Skeletal muscle satellite cell (primary cell): ENCODE results near the gene ERC1.

ENCODE experiments used
- H3K27me3 ChIP-seq: 2 replicates; pipeline ENCODE4 v1.7.0; 2013; ENCODE audit warnings: low read length; ENCODE audit not compliant: control insufficient read depth, insufficient read depth
- H3K36me3 ChIP-seq: 2 replicates; pipeline ENCODE4 v1.7.0; 2013; ENCODE audit warnings: mild to moderate bottlenecking, control low read depth, low read length; ENCODE audit not compliant: insufficient read depth
- H3K4me1 ChIP-seq: 2 replicates; pipeline ENCODE4 v1.7.0; 2013; ENCODE audit warnings: low read length; ENCODE audit not compliant: control insufficient read depth, insufficient read depth
- H3K4me2 ChIP-seq: 2 replicates; pipeline ENCODE4 v1.7.0; 2013; ENCODE audit warnings: mild to moderate bottlenecking, low read length
- H3K4me3 ChIP-seq: 2 replicates; pipeline ENCODE4 v1.7.0; 2013; ENCODE audit warnings: low read length
- H3K9ac ChIP-seq: 2 replicates; pipeline ENCODE4 v1.7.0; 2013; ENCODE audit warnings: mild to moderate bottlenecking, low read depth, low read length, moderate library complexity
- H3K9me3 ChIP-seq: replicated peaks from 2 replicates; pipeline ENCODE4 v1.7.0; 2013; ENCODE audit warnings: mild to moderate bottlenecking, control low read depth, low read length

ERC1 gene

GRCh38 chr12:1465990-1466389 lies 475.0 kb downstream of the ERC1 start:
- peaks cover 4% of the 10 kb centered on the region for H3K36me3 ChIP-seq
- H3K4me3 ChIP-seq, result no peak overlapping the region
- no peaks in the 10 kb centered on the region for H3K27me3 ChIP-seq
- H3K9me3 ChIP-seq, result no peaks in the 10 kb centered on the region
- H3K4me1 ChIP-seq, result peaks cover 32% of the 10 kb centered on the region
- no peak overlapping the region for H3K4me2 ChIP-seq
- H3K9ac ChIP-seq, result no peak overlapping the region

DNA sequence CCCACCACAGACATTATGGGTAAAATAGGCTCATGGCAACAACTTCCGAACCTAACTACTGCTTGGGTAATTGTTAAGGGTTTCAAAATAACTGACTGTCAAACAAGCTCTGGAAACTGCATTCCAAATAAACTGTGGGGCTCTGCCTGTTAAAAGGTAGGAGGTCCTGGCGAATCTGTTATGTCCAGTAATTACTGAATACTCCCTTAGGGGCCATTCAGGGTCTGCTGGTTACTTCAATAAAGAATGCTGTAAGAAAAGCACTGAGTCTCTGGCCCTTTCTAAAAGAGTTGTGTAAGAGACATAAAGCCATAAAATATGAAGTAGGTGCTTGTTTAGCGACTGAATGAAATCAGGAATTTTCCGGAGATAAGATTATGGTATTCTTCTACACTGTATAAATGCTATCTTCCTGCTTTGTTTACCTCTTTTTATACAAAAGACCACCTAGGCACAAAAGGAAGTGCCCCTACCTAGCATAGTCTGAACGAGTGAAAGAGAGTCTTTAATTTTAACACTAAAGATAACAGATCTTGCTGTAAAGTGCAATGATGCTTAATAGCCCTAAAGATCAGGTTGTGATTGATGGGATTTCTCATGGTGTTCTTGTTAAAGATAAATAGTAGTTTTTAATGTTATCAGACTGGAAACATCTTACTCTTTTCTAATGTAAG lies 475.6 kb downstream of the ERC1 start:
- Histone ChIP-seq H3K4me1 (peaks cover 38% of the 10 kb centered on the region), H3K27me3 (no peaks in the 10 kb centered on the region), H3K9me3 (no peaks in the 10 kb centered on the region), H3K4me2 (no peak overlapping the region), H3K36me3 (peaks cover 4% of the 10 kb centered on the region), H3K4me3 (no peak overlapping the region), H3K9ac (no peak overlapping the region)

GRCh38 chr12:1467710-1468109 lies 476.7 kb downstream of the ERC1 start:
- Histone ChIP-seq H3K9me3 (no peaks in the 10 kb centered on the region), H3K4me1 (peaks cover 49% of the 10 kb centered on the region), H3K4me3 (no peak overlapping the region), H3K9ac (no peak overlapping the region), H3K27me3 (no peaks in the 10 kb centered on the region), H3K4me2 (no peak overlapping the region), H3K36me3 (peaks cover 4% of the 10 kb centered on the region)

- no peak overlapping the region for H3K9ac ChIP-seq
- H3K27me3 ChIP-seq, result no peaks in the 10 kb centered on the region
- peaks cover 50% of the 10 kb centered on the region for H3K4me1 ChIP-seq
- H3K4me2 ChIP-seq, result no peak overlapping the region
- H3K9me3 ChIP-seq, result no peaks in the 10 kb centered on the region
- no peak overlapping the region for H3K4me3 ChIP-seq
- H3K36me3 ChIP-seq, result peaks cover 4% of the 10 kb centered on the region
Observed at GRCh38 chr12:1469070-1469469, 478.0 kb downstream of the ERC1 start.

DNA sequence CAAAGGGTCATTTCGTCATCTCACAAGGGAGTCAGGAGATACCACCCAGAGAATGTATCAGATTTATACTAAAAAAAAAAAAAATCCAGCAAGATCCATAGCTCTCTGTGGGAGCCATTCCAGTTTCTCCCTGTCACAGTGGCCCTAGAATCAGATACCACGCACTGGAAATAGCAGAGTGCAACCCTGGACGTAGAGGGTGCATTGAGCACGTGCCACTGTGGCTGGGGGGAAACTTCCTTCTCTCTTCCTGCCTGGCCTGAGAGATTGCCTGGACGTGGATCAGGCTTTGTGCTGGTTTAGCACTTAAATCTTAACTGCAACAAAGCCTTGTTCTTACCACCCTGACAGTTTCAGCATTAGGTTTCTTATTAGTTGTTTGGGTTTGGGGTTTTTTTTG lies 479.0 kb downstream of the ERC1 start:
- H3K9me3 ChIP-seq, result no peaks in the 10 kb centered on the region
- peaks cover 57% of the 10 kb centered on the region for H3K4me1 ChIP-seq
- no peak overlapping the region for H3K4me2 ChIP-seq
- no peak overlapping the region for H3K4me3 ChIP-seq
- H3K36me3 ChIP-seq, result peaks cover 4% of the 10 kb centered on the region
- H3K9ac ChIP-seq, result no peak overlapping the region
- no peaks in the 10 kb centered on the region for H3K27me3 ChIP-seq

DNA sequence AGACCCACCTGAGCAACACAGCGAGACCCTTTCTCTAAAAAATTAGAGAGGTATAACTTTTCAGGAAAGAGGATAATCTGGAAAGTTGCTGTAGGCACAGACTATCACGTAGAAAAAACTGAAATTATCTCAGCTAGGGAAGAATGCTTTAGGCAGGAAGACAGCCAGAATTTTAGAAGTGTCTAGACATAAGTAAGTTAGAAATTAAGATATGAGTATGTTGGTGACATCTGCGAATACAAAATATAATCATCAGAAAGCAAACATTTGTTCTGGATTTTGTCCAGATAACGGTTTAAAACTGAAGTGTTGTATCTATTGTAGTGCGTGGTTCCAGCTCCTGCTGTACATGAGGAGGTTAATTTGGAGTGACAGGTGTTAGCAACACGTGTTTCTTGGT lies 480.2 kb downstream of the ERC1 start:
- Histone ChIP-seq H3K4me1 (peaks cover 68% of the 10 kb centered on the region), H3K36me3 (no peaks in the 10 kb centered on the region), H3K4me2 (no peak overlapping the region), H3K9ac (no peak overlapping the region), H3K4me3 (no peak overlapping the region), H3K9me3 (no peaks in the 10 kb centered on the region), H3K27me3 (no peaks in the 10 kb centered on the region)

- Histone ChIP-seq H3K27me3 (no peaks in the 10 kb centered on the region), H3K36me3 (no peaks in the 10 kb centered on the region), H3K4me1 (peaks cover 72% of the 10 kb centered on the region), H3K9ac (peak overlapping the region; percentile 67), H3K9me3 (no peaks in the 10 kb centered on the region), H3K4me2 (peak overlapping the region; percentile 43), H3K4me3 (no peak overlapping the region)
Observed at GRCh38 chr12:1473418-1473817, 482.4 kb downstream of the ERC1 start.

GRCh38 chr12:1474041-1474573 lies 483.1 kb downstream of the ERC1 start:
- Histone ChIP-seq H3K4me2 (peak overlapping the region; percentile 75), H3K4me1 (peaks cover 66% of the 10 kb centered on the region), H3K4me3 (peak overlapping the region; percentile 46), H3K9me3 (no peaks in the 10 kb centered on the region), H3K27me3 (no peaks in the 10 kb centered on the region), H3K9ac (peak overlapping the region; percentile 78), H3K36me3 (no peaks in the 10 kb centered on the region)

GRCh38 chr12:1474574-1475153 lies 483.6 kb downstream of the ERC1 start:
- H3K4me2 ChIP-seq, result peak overlapping the region; percentile 75
- H3K4me1 ChIP-seq, result peaks cover 61% of the 10 kb centered on the region
- peak overlapping the region; percentile 78 for H3K9ac ChIP-seq
- no peaks in the 10 kb centered on the region for H3K27me3 ChIP-seq
- H3K4me3 ChIP-seq, result peak overlapping the region; percentile 46
- no peaks in the 10 kb centered on the region for H3K36me3 ChIP-seq
- H3K9me3 ChIP-seq, result no peaks in the 10 kb centered on the region

- no peak overlapping the region for H3K9ac ChIP-seq
Observed at GRCh38 chr12:1479645-1480044, 488.6 kb downstream of the ERC1 start.

GRCh38 chr12:1481326-1481725 lies 490.3 kb downstream of the ERC1 start:
- H3K4me3 ChIP-seq, result no peak overlapping the region
- H3K36me3 ChIP-seq, result no peaks in the 10 kb centered on the region
- no peaks in the 10 kb centered on the region for H3K9me3 ChIP-seq
- H3K9ac ChIP-seq, result peak overlapping the region; percentile 31
- no peaks in the 10 kb centered on the region for H3K27me3 ChIP-seq
- no peak overlapping the region for H3K4me2 ChIP-seq
- peaks cover 15% of the 10 kb centered on the region for H3K4me1 ChIP-seq

More at GRCh38 chr12:1479645-1480044, 488.6 kb downstream of the ERC1 start:
- Histone ChIP-seq H3K9me3 (no peaks in the 10 kb centered on the region), H3K27me3 (no peaks in the 10 kb centered on the region), H3K36me3 (no peaks in the 10 kb centered on the region), H3K4me1 (peaks cover 31% of the 10 kb centered on the region), H3K4me3 (no peak overlapping the region), H3K4me2 (no peak overlapping the region)

- Histone ChIP-seq H3K4me1 (peaks cover 12% of the 10 kb centered on the region), H3K9me3 (no peaks in the 10 kb centered on the region), H3K36me3 (no peaks in the 10 kb centered on the region), H3K4me3 (no peak overlapping the region), H3K4me2 (no peak overlapping the region), H3K9ac (no peak overlapping the region), H3K27me3 (no peaks in the 10 kb centered on the region)
Observed at GRCh38 chr12:1481906-1482305, 490.9 kb downstream of the ERC1 start.
